DOHH2 (cell line): ENCODE measurements around the gene NCBP3.
"Not testable (repeated sequence)": the region's sequence is repeated elsewhere in the genome, so short reads cannot be mapped to it uniquely, and the experiment has no call there.

Experiments
- H3F3A ChIP-seq: fragments of 200-600 bp; sonication (generic), shearing (Covaris generic); 2 replicates; pipeline ENCODE4 v1.6.0; 2016; ENCODE audit warnings: antibody characterized with exemption, mild to moderate bottlenecking; ENCODE audit not compliant: control insufficient read depth, insufficient read depth
- H3K27ac ChIP-seq: fragments of 200-600 bp; sonication (generic); 2 replicates; pipeline ENCODE4 v1.5.1; 2014; ENCODE audit warnings: low read depth, mild to moderate bottlenecking, low read length, moderate library complexity
- H3K27me3 ChIP-seq: fragments of 200-600 bp; sonication (generic); 2 replicates; pipeline ENCODE4 v1.6.1; 2014; ENCODE audit warnings: mild to moderate bottlenecking, low read length, mixed read lengths; ENCODE audit not compliant: control insufficient read depth
- H3K36me3 ChIP-seq: fragments of 200-600 bp; sonication (generic); 2 replicates; pipeline ENCODE4 v1.6.1; 2014; ENCODE audit warnings: mild to moderate bottlenecking, low read length, moderate library complexity, mixed read lengths; ENCODE audit not compliant: control insufficient read depth
- H3K4me1 ChIP-seq: fragments of 200-600 bp; sonication (generic); 2 replicates; pipeline ENCODE4 v1.6.1; 2014; ENCODE audit warnings: mild to moderate bottlenecking, low read length, mixed read lengths; ENCODE audit not compliant: control insufficient read depth
- H3K4me2 ChIP-seq: fragments of 200-600 bp; sonication (generic); 2 replicates; pipeline ENCODE4 v1.6.0; 2014; ENCODE audit warnings: mild to moderate bottlenecking, low read length, moderate library complexity
- H3K4me3 ChIP-seq: fragments of 200-600 bp; sonication (generic); 2 replicates; pipeline ENCODE4 v1.5.1; 2014; ENCODE audit warnings: mild to moderate bottlenecking, low read length, mixed read lengths
- H3K79me2 ChIP-seq: fragments of 200-600 bp; sonication (generic); 2 replicates; pipeline ENCODE4 v1.6.1; 2014; ENCODE audit warnings: mild to moderate bottlenecking, low read length, mixed read lengths; ENCODE audit not compliant: control insufficient read depth
- H3K9me2 ChIP-seq: fragments of 200-600 bp; sonication (generic); replicated peaks from 2 replicates; pipeline ENCODE4 v1.6.1; 2014; ENCODE audit warnings: mild to moderate bottlenecking, low read length, mixed read lengths; ENCODE audit not compliant: control insufficient read depth
- H3K9me3 ChIP-seq: fragments of 200-600 bp; sonication (generic); 2 replicates; pipeline ENCODE4 v1.6.1; 2014; ENCODE audit warnings: antibody characterized with exemption, low read length, mixed read lengths; ENCODE audit not compliant: control insufficient read depth, insufficient read depth
- H4K20me1 ChIP-seq: fragments of 200-600 bp; sonication (generic); 2 replicates; pipeline ENCODE4 v1.6.0; 2014; ENCODE audit warnings: low read depth, mild to moderate bottlenecking, antibody characterized with exemption, low read length, moderate library complexity; ENCODE audit not compliant: control insufficient read depth, insufficient read depth
- CTCF ChIP-seq: fragments of 200-600 bp; sonication (generic); IDR thresholded peaks from one replicate; pipeline ENCODE4 v1.5.1; 2014; ENCODE audit warnings: antibody characterized with exemption, mild to moderate bottlenecking, low read depth, low read length; ENCODE audit not compliant: poor library complexity, severe bottlenecking
- EZH2phosphoT487 ChIP-seq: fragments of 200-600 bp; sonication (generic); IDR thresholded peaks from 2 replicates; pipeline ENCODE4 v1.6.1; 2017; ENCODE audit warnings: borderline replicate concordance, mild to moderate bottlenecking, antibody characterized with exemption, low read length, moderate library complexity, mixed read lengths

Gene NCBP3

GRCh38 chr17:3845291-3845620 lies 790 bp downstream of the NCBP3 start:
- TF ChIP-seq EZH2phosphoT487 = no peak
- TF ChIP-seq CTCF = no peak
- Histone ChIP-seq H3K9me3 (no peaks in the 10 kb centered on the region), H4K20me1 (peaks cover 19% of the 10 kb centered on the region; the same call in 1 of the 2 replicates), H3F3A (no peaks in the 10 kb centered on the region), H3K4me3 (peak overlapping the region; percentile 86), H3K4me2 (peak overlapping the region; percentile 78), H3K79me2 (peaks cover 52% of the 10 kb centered on the region), H3K4me1 (peaks cover 21% of the 10 kb centered on the region), H3K27me3 (no peaks in the 10 kb centered on the region), H3K36me3 (peaks cover 48% of the 10 kb centered on the region), H3K9me2 (no peaks in the 10 kb centered on the region), H3K27ac (no peak overlapping the region)

GRCh38 chr17:3844556-3844955 lies 1.5 kb downstream of the NCBP3 start:
- Histone ChIP-seq H3K4me3 (peak overlapping the region; percentile 86), H3K4me1 (peaks cover 21% of the 10 kb centered on the region), H3K79me2 (peaks cover 59% of the 10 kb centered on the region), H3K36me3 (peaks cover 55% of the 10 kb centered on the region), H4K20me1 (peaks cover 19% of the 10 kb centered on the region; the same call in 1 of the 2 replicates), H3K4me2 (peak overlapping the region; percentile 78)
- H3K27me3 ChIP-seq, H3K9me2 ChIP-seq, H3F3A ChIP-seq, H3K9me3 ChIP-seq, H3K27ac ChIP-seq: not testable (repeated sequence)

DNA sequence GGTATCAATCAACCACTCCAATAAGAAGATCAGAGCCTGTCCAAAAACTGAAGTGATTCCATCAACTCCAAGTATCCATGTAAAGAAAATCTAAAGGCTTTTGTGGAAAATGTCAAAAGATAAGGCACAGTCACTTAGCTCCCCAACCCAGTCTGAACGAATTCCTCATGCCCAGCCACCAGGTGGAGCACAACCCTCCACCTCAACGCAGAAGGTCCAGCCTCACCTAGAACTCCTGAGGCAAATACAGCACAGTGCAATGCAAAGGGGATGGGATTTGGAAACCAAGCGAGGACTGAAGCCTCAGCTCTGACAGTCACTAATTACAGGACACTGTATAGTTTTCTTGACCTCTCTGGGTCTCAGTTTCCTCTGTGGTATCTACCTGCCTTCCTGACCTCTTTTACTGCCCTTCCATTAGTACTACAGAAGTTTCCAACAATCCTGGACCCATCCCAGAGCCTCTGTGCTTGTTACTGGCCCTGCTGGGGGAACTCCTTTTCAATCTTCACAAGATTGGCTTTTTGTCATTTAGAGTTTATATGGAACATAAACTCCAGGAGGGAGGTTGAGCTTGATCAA lies 2.0 kb downstream of the NCBP3 start:
- Histone ChIP-seq H3K9me3 (no peaks in the 10 kb centered on the region), H3F3A (no peaks in the 10 kb centered on the region), H3K9me2 (no peaks in the 10 kb centered on the region), H4K20me1 (peaks cover 19% of the 10 kb centered on the region; the same call in 1 of the 2 replicates), H3K4me3 (peak overlapping the region; percentile 37), H3K36me3 (peaks cover 60% of the 10 kb centered on the region), H3K27me3 (no peaks in the 10 kb centered on the region), H3K4me2 (peak overlapping the region; percentile 78; the same call in 1 of the 2 replicates), H3K4me1 (peaks cover 21% of the 10 kb centered on the region), H3K79me2 (peaks cover 60% of the 10 kb centered on the region), H3K27ac (no peak overlapping the region)
- TF ChIP-seq CTCF = peak; percentile 86
- no peak for TF ChIP-seq EZH2phosphoT487

- Histone ChIP-seq H4K20me1 (no peaks in the 10 kb centered on the region), H3F3A (no peaks in the 10 kb centered on the region), H3K9me2 (no peaks in the 10 kb centered on the region), H3K27me3 (no peaks in the 10 kb centered on the region), H3K4me2 (no peak overlapping the region), H3K27ac (no peak overlapping the region), H3K4me1 (no peaks in the 10 kb centered on the region), H3K36me3 (peaks cover 76% of the 10 kb centered on the region), H3K9me3 (no peaks in the 10 kb centered on the region), H3K79me2 (peaks cover 63% of the 10 kb centered on the region), H3K4me3 (no peak overlapping the region)
- TF ChIP-seq EZH2phosphoT487 = no peak
- no peak for TF ChIP-seq CTCF
Observed at GRCh38 chr17:3838206-3838605, 7.8 kb downstream of the NCBP3 start.
